Activated T-helper 1 cell treated with Interleukin-2 at 50 U/mL for 16 hours (primary cell): ENCODE results near the gene PHF13.
A peak's percentile ranks its signal among the peaks of the same experiment; 100 is the strongest.
"Not testable (repeated sequence)": the region's sequence is repeated elsewhere in the genome, so short reads cannot be mapped to it uniquely, and the experiment has no call there.

Experiments
- DNase-seq: peaks from one replicate; pipeline ENCODE4 v3.0.0-alpha.2; 2020; ENCODE audit warnings: low read depth

Gene PHF13

DNA sequence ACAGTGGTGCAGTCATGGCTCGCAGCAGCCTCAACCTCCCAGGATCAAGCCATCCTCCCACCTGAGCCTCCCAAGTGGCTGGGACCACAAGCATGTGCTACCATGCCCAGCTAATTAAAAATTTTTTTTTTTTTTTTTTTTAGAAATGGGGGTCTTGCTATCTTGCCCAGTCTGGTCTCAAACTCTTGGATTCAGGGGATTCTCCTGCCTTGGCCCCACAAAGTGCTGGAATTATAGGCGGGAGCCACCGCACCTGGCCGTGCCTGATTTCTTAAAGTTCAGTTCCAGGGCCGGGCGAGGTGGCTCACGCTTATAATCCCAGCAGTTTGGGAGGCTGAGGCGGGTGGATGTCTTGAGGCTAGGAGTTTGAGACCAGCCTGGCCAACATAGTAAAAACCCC, 17.5 kb downstream of the PHF13 start:
- no peak for DNase-seq

DNA sequence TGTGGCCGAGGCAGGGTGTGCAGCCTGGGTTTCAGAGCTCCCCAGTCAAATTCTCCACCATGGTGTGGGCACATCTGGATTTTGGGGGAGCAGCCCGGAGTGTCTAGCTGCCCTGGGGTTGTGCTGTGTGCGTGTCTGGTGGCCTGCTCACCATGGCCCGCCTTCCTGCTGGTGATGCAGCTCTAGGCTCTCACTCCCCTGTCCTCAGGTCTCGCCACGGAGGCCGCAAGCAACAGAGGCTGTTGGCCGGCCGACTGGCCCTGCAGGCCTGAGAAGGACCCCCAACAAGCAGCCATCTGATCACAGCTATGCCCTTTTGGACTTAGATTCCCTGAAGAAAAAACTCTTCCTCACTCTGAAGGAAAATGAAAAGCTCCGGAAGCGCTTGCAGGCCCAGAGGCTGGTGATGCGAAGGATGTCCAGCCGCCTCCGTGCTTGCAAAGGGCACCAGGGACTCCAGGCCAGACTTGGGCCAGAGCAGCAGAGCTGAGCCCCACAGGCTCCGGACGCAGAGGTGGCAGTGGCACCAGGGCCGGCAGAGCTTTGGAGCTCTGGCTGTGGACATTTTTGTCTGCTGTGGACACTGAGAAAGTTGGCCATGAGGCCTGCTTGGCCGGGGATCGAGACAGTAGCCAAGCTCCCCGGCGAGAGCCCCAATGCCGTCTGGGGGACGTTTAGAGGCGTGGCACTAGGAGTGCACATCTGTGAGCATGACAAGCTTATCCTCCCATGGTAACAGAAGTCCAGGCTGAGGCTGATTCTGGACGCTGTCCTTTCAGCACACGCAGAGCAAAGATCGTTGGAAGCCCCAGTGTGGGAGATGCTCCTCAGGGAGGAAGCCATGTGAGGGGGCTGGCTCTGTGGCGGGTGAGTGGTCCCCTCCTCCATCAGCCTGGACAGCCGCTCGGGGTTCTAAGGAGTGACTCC, 19.3 kb downstream of the PHF13 start:
- no peak for DNase-seq

DNA sequence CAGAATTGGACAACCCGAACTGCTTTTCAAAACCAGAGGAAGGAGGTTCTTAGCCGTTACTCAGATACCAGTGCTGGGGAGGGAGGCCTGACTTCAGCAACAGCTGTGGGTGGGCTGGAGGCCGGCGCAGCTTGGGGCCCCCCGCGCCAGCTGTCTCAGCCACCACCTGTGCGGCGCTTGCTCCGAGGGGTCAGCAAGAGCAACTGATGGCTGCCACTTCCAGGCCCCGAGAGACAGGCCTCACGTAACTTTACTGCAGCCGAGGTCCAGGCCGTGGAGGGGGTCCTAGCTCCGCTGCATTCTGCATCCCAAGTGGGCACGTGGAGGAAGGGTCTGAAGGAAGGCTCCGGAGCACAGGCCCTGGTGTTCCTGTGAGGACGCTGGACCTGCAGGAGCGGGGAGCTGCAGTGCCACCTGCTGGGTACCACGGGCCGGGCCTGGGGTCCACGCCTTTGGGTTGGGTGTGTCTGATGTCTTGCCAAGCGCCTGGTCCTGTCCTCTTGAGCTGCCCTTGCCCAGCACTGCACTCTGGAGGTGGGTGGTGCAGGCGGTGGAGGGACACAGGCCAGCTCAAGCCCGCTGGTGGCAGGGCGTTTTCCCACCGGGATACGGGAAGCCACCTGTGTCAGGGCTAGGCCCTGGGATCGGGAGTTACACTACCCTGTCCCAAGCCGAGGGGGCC, 21.0 kb downstream of the PHF13 start:
- DNase-seq, result peak; percentile 15

GRCh38 chr1:6635161-6635909, 21.8 kb downstream of the PHF13 start:
- DNase-seq, result no peak

DNA sequence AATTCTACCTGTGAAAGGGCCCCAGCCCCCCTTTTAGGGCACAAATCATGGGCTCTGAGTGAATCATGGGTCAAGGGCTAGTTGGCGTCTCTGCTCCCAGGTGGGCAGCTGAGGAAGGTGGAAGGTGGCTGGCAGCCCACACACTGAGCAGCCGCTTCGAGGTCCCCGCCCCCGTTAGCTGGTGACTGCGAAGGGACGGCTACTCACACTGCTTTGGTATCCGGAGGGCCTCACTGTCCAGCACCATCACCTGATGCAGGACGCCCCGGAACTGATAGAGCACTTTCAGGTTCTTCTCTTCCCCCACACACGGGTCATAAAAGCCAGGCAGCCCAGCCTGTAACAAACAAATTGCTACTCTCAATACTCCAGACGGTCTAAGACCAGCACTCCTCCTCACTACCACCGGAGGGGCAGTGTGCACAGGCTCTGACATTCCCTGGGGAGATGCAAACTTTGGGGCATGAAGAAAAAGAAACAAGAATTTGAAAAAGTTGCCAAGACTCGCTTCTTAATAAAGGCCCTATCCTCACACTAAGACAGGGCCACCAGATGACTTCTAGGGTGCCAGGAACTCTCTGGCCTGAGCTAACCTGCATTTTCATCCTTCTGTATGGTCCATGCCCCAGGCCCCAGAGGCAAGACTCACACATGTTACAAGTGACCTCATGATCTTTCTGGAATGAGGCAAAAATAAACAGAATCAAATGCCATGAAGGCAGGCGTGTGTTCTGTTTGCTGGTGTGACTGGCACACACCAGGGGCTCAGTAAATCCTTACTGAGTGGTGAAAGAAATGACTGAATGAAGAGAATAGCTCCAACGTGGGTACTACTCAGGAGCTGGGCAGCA, 22.6 kb downstream of the PHF13 start:
- DNase-seq, result no peak

DNA sequence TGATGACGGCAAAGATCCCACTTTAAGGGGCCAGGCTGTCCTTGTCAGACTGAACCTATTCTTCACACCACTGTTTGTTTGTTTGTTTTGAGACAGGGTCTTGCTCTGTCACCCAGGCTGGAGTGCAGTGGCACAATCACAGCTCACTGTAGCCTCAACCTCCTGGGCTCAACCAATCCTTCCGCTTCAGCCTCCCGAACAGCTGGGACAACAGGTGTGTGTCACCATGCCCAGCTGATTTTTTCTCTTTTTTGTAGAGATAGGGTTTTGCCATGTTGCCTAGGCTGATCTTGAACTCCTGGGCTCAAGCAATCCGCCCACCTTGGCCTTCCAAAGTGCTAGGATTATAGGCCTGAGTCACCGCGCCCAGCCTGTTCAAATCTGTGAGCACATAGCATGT, 23.2 kb downstream of the PHF13 start:
- not testable (repeated sequence) for DNase-seq

DNA sequence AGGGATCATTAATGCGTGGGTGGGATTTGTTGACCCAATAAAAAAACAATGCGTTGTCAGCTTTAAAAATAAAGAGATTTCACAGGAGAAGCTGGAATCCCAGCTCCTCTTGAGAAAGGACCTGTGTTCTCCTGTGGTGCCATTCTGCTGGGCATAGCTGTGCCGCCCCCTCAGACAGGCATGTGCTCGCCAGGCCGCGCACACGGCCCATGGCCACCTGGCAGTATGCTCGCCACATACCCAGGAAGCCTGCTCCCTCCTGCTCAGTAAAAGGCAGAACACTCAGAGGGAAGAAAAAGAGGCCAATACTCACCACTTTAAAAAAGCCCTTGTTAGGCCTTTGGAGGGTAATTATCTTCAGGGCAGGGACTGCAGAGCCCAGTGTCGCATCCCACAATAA, 24.2 kb downstream of the PHF13 start:
- DNase-seq, result no peak

GRCh38 chr1:6638226-6638625, 24.7 kb downstream of the PHF13 start:
- DNase-seq, result no peak

- not testable (repeated sequence) for DNase-seq
These were observed 27.3 kb downstream of the PHF13 start for GRCh38 chr1:6640867-6641266.

DNA sequence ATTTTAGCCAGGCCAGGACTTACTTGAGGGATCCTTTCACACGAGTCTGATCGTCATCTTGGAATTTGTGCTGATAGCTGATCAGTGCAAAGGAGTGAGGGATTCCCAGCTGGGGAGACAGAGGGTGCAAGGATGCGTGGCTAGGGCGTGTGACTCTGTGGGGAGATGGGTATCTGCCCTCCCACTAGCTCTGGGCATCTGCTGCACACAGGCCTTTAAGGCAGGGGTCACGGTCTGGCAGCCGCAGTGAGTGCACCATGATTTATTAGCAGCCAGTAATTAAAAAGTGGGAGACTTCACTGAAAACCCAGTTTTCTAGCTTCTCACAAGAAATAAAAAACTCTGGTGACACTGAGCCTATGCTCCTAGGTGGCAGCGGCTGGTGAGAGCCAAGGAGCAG, 31.5 kb downstream of the PHF13 start:
- no peak for DNase-seq

DNA sequence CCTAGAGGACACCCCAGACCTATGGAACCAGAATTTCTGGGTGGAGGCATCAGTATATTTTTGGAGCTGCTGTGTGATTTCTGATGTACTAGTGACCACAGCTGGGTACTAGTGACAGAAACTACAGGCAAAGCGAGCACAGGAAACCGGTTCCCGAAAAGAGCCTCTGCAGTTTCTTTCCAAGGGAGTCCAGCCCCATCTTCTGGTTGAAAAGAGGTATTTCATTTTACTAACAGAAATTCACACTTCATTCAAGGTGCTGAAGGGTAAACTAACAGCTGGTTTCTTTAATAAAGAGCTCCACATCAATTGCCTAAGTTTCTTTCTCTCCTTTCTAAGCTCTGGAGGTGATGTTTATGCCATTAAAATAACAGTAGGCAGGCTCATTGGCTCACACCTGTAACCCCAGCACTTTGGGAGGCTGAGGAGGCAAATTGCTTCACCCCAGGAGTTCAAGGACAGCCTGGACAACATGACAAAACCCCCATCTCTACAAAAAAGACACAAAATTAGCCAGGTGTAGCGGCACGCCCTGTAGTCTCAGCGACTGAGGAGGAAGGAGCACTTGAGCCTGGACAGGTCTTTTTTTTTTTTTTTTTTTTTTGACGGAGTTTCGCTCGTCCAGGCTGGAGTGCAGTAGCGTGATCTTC, 33.1 kb downstream of the PHF13 start:
- no peak for DNase-seq

- no peak for DNase-seq
These were observed 35.0 kb downstream of the PHF13 start for GRCh38 chr1:6648556-6648955.

DNA sequence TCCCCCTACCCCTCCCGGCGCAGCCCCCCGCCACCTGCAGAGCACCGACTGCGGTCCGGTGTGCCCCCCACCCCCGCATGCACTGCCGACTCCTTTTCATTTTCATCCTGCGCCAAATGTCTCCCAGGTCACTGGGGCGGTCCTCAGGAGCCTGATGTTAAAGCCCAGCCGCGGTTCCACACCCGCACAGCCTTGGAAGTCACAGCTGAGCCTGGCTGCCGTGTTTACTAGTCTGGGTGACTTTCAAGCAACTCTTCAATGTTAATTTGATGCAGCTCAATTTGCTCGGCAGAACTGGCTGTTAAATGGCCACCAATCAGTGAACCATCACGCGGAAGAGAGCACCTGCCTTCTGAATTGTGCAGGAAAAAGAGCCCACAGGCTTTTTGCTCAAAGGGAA, 38.4 kb downstream of the PHF13 start:
- DNase-seq, result no peak

GRCh38 chr1:6652986-6653385, 39.5 kb downstream of the PHF13 start:
- no peak for DNase-seq

DNA sequence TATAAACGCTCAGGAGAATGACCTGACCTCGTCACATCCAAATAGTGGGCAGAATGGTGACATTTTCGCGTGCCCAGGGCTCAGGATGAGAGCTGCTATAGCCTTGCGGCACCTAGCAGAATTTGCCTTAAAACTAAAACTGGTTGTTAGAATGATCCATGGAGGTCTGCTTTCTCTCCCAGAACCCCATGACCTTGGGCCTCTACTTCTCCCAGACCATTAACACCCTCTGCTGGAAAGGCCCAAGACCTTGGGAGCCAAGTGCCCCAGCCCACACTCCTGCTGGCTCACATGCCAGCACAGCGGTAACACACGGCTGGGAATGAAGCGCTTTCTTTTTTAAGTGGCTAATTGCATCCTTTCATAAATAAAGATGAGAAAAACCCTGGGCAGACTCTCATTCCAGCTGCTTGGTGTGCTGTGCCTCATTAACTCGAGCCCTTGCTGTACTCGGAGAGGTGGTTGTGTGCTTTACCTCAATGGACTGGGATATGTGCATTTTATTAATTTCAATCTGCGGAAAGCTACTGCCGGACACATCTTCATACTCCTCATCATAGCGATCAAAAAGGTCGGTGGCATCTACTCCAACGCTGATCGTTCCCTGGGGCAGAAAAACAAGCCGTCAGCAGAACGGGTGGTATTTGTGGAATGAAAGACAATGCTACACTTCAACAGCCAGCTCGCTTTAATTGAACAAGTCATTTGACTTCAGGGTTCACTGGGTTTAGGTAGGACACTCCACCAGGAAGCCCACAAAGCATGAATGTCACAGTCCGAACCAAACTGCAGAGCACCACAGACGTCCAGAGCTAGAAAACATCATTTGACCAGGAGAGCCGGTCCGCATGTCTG, 40.1 kb downstream of the PHF13 start:
- no peak for DNase-seq

- no peak for DNase-seq
These were observed 43.6 kb downstream of the PHF13 start for GRCh38 chr1:6657138-6657537.

- DNase-seq, result no peak
These were observed 45.0 kb downstream of the PHF13 start for GRCh38 chr1:6658359-6659060.

DNA sequence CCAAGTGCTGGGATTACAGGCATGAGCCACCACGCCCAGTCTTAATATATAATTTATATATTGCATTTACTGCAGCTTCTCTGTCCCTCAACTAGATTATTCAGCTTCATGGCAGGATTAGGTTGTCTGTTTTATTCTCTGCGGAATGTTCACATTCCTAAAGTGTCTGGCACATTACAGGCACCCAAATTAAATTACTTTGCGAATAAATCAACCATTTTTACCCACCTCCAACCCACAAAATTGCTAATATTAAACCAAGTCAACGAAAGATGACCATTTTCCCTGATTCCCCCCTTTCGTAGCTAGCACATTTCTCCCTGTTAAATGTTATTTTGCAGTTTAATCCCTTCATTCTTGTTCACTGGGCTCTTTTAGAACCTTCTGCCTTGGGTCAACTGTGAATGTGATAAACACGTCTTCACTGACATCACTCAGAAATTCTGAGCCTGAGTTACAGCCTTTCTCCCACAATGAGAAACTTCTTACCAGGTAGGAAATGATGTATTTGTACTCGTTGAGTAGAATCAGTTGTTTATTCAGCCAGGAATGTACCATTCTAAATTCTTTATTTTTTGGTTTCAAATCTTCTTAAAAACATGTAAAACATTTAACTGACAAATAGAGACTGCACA, 47.0 kb downstream of the PHF13 start:
- no peak for DNase-seq

DNA sequence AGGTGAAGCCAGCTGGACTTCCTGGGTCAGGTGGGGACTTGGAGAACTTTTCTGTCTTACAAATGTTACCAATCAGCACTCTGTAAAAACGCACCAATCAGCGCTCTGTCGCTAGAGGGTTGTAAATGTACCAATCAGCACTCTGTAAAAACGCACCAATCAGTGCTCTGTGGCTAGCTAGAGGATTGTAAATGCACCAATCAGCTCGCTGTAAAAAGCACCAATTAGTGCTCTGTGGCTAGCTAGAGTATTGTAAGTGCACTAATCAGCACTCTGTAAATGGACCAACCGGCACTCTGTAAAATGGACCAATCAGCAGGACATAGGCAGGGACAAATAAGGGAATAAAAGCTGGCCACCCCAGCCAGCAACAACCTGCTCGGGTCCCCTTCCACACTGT, 48.9 kb downstream of the PHF13 start:
- DNase-seq, result not testable (repeated sequence)
